OCI-LY7 (cell line): ENCODE data around the gene KRT37. TPM values are rescaled to one million over a fixed set of nuclear protein-coding genes. Genes with fewer than 3 reads are reported as not detected.

Experiments used
- BruUV-seq: library from RNA; stranded (reverse); fragments of 400-500 nt; replicated peaks from 2 replicates; lab custom pipeline; 2021; lab: Mats Ljungman, UMichigan
- CTCF ChIA-PET: fragments of 300-600 bp; sonication (Branson Sonifier 250); formaldehyde crosslinking; loops from one replicate; lab custom pipeline; 2022; ENCODE audit warnings: antibody characterized with exemption; ENCODE audit not compliant: unreplicated experiment; lab: Charles Lee
- POLR2A ChIA-PET: fragments of 300-600 bp; sonication (Branson Sonifier 250); formaldehyde crosslinking; loops from one replicate; lab custom pipeline; 2022; ENCODE audit warnings: antibody characterized with exemption; lab: Charles Lee
- DNase-seq: peaks from one replicate; pipeline ENCODE4 v3.0.0-alpha.2; 2015; ENCODE audit warnings: low spot score
- H2AFZ ChIP-seq: fragments of 200-600 bp; sonication (generic), shearing (Covaris generic); 2 replicates; pipeline ENCODE4 v1.6.1; 2014; ENCODE audit warnings: mild to moderate bottlenecking, antibody characterized with exemption, low read length, moderate library complexity
- H3K27ac ChIP-seq: fragments of 200-600 bp; sonication (generic); 2 replicates; pipeline ENCODE4 v1.5.1; 2014; ENCODE audit warnings: mixed run types, low read depth, mild to moderate bottlenecking, moderate library complexity, low read length, inconsistent platforms; ENCODE audit not compliant: poor library complexity, severe bottlenecking
- H3K36me3 ChIP-seq: fragments of 200-600 bp; sonication (generic); 2 replicates; pipeline ENCODE4 v1.6.1; 2014; ENCODE audit warnings: mild to moderate bottlenecking, antibody characterized with exemption, low read length, moderate library complexity, mixed read lengths; ENCODE audit not compliant: insufficient read depth
- H3K4me1 ChIP-seq: fragments of 200-600 bp; sonication (generic); 2 replicates; pipeline ENCODE4 v1.5.1; 2014; ENCODE audit warnings: mild to moderate bottlenecking, low read length; ENCODE audit not compliant: insufficient read depth, poor library complexity, severe bottlenecking
- H3K4me2 ChIP-seq: fragments of 200-600 bp; sonication (generic); 2 replicates; pipeline ENCODE4 v1.6.1; 2014; ENCODE audit warnings: mild to moderate bottlenecking, low read length
- H3K4me3 ChIP-seq: fragments of 200-600 bp; sonication (generic); 2 replicates; pipeline ENCODE4 v1.5.1; 2014; ENCODE audit warnings: mild to moderate bottlenecking, low read depth, low read length; ENCODE audit not compliant: poor library complexity, severe bottlenecking
- H3K79me2 ChIP-seq: fragments of 200-600 bp; sonication (generic); 2 replicates; pipeline ENCODE4 v1.6.1; 2016; ENCODE audit warnings: low read depth, mild to moderate bottlenecking, low read length, moderate library complexity, mixed read lengths; ENCODE audit not compliant: insufficient read depth
- H3K9me2 ChIP-seq: fragments of 200-600 bp; sonication (generic); 2 replicates; pipeline ENCODE4 v1.6.1; 2016; ENCODE audit warnings: mild to moderate bottlenecking, low read length, mixed read lengths; ENCODE audit not compliant: insufficient read depth
- H3K9me3 ChIP-seq: fragments of 200-600 bp; sonication (generic); 2 replicates; pipeline ENCODE4 v1.6.1; 2014; ENCODE audit warnings: mild to moderate bottlenecking, mixed run types, low read length, mixed read lengths
- H4K20me1 ChIP-seq: fragments of 200-600 bp; sonication (generic); 2 replicates; pipeline ENCODE4 v1.6.1; 2014; ENCODE audit warnings: mild to moderate bottlenecking, antibody characterized with exemption, low read length, moderate library complexity, mixed read lengths; ENCODE audit not compliant: insufficient read depth
- CTCF ChIP-seq: fragments of 200-600 bp; sonication (generic); conservative IDR thresholded peaks from 2 replicates; pipeline ENCODE4 v1.5.1; 2014; ENCODE audit warnings: mild to moderate bottlenecking, antibody characterized with exemption, low read length, moderate library complexity, mixed read lengths
- EZH2phosphoT487 ChIP-seq: fragments of 200-600 bp; sonication (generic); IDR thresholded peaks from 2 replicates; pipeline ENCODE4 v1.6.1; 2018; ENCODE audit warnings: low read depth, borderline replicate concordance, mild to moderate bottlenecking, mixed run types, antibody characterized with exemption, low read length, moderate library complexity, mixed read lengths
- intact Hi-C: fragments of 100-400 bp; cut with micrococcal nuclease; formaldehyde crosslinking; loops from one replicate; pipeline ENCODE4 v1.10.0; 2022; ENCODE audit not compliant: unreplicated experiment
- total RNA-seq, 2 experiments: library from RNA; depleted of rRNA in 1 of 2; stranded (reverse); fragments of >200 nt in 1 of 2; shearing (Covaris generic) in 1 of 2; gene quantifications; 2 replicates each; pipeline ENCODE4 v1.2.3, GENCODE V29; 2014 to 2022

KRT37 gene
- total RNA-seq, 2 experiments from 2014 or later = not detected

- Histone ChIP-seq H3K36me3 (no peaks in the 10 kb centered on the region), H2AFZ (no peak overlapping the region), H3K79me2 (no peaks in the 10 kb centered on the region), H4K20me1 (no peaks in the 10 kb centered on the region), H3K27ac (no peak overlapping the region), H3K9me3 (no peaks in the 10 kb centered on the region), H3K9me2 (no peaks in the 10 kb centered on the region), H3K4me1 (no peaks in the 10 kb centered on the region), H3K4me3 (no peak overlapping the region), H3K4me2 (no peak overlapping the region)
- no TSS peak for BruUV-seq
- no peak for DNase-seq
- CTCF ChIA-PET = no interaction called here
- intact Hi-C loops = no loop called here
- no peak for TF ChIP-seq CTCF
- TF ChIP-seq EZH2phosphoT487 = no peak
- POLR2A ChIA-PET = no interaction called here
Observed at GRCh38 chr17:41444186-41444585, 19.8 kb upstream of the KRT37 start.

- Histone ChIP-seq H3K4me3 (no peak overlapping the region), H2AFZ (no peak overlapping the region), H3K79me2 (no peaks in the 10 kb centered on the region), H3K4me1 (no peaks in the 10 kb centered on the region), H3K4me2 (no peak overlapping the region), H3K9me3 (no peaks in the 10 kb centered on the region), H3K36me3 (no peaks in the 10 kb centered on the region), H3K27ac (no peak overlapping the region), H4K20me1 (no peaks in the 10 kb centered on the region), H3K9me2 (no peaks in the 10 kb centered on the region)
- CTCF ChIA-PET = no interaction called here
- POLR2A ChIA-PET = no interaction called here
- TF ChIP-seq CTCF (no peak), EZH2phosphoT487 (no peak)
- DNase-seq = no peak
- intact Hi-C loops = no loop called here
- BruUV-seq = no TSS peak
Observed at GRCh38 chr17:41442739-41443138, 18.4 kb upstream of the KRT37 start.

- ChIA-PET CTCF (no interaction called here), POLR2A (no interaction called here)
- Histone ChIP-seq H3K4me1 (no peaks in the 10 kb centered on the region), H3K9me3 (no peaks in the 10 kb centered on the region), H3K9me2 (no peaks in the 10 kb centered on the region), H3K4me3 (no peak within 1 kb of the TSS), H2AFZ (no peak within 1 kb of the TSS), H4K20me1 (no peaks in the 10 kb centered on the region), H3K36me3 (no peaks in the 10 kb centered on the region), H3K27ac (no peak within 1 kb of the TSS), H3K4me2 (no peak within 1 kb of the TSS), H3K79me2 (no peaks in the 10 kb centered on the region)
- DNase-seq = no peak
- no peak for TF ChIP-seq EZH2phosphoT487
- no peak for TF ChIP-seq CTCF
- BruUV-seq = no TSS peak
- intact Hi-C loops = no loop called here
Observed at GRCh38 chr17:41440531-41441033, 16.2 kb upstream of the KRT37 start, which contains the start of gene KRT38. TSS of gene KRT38 (minus strand) at chr17:41440983. CDS start at chr17:41440921, 62 bp downstream.
